NCI-H1092 (cell line): Measurements from ENCODE around the gene TRIM22.
"Not testable (repeated sequence)": the region's sequence is repeated elsewhere in the genome, so short reads cannot be mapped to it uniquely, and the experiment has no call there.

Experiments
- DNase-seq: peaks from one replicate; lab custom pipeline; 2025; lab: John Stamatoyannopoulos, UW

Gene TRIM22

GRCh38 chr11:5691238-5691963, 1.8 kb downstream of the TRIM22 start:
- DNase-seq = not testable (repeated sequence)

GRCh38 chr11:5691964-5692361, 2.4 kb downstream of the TRIM22 start:
- DNase-seq = no peak

GRCh38 chr11:5694642-5695041, 5.1 kb downstream of the TRIM22 start:
- no peak for DNase-seq

- DNase-seq = no peak
Observed at GRCh38 chr11:5695580-5695979, 6.0 kb downstream of the TRIM22 start.

- no peak for DNase-seq
Observed at GRCh38 chr11:5696210-5696609, 6.6 kb downstream of the TRIM22 start.

GRCh38 chr11:5698281-5698680, 8.7 kb downstream of the TRIM22 start:
- no peak for DNase-seq

- no peak for DNase-seq
Observed at GRCh38 chr11:5700421-5701054, 10.9 kb downstream of the TRIM22 start.

- no peak for DNase-seq
Observed at GRCh38 chr11:5701055-5701577, 11.5 kb downstream of the TRIM22 start.

GRCh38 chr11:5703741-5704536, 14.3 kb downstream of the TRIM22 start:
- DNase-seq = no peak

- DNase-seq = no peak
Observed at GRCh38 chr11:5705688-5706087, 16.1 kb downstream of the TRIM22 start.

- no peak for DNase-seq
Observed at GRCh38 chr11:5712507-5712906, 22.9 kb downstream of the TRIM22 start.

GRCh38 chr11:5713695-5714094, 24.1 kb downstream of the TRIM22 start:
- DNase-seq = no peak

- not testable (repeated sequence) for DNase-seq
Observed at GRCh38 chr11:5716518-5716917, 26.9 kb downstream of the TRIM22 start.

- no peak for DNase-seq
Observed at GRCh38 chr11:5719703-5720495, 30.3 kb downstream of the TRIM22 start.

GRCh38 chr11:5722622-5723021, 33.0 kb downstream of the TRIM22 start:
- DNase-seq = no peak

- DNase-seq = no peak
Observed at GRCh38 chr11:5726351-5726750, 36.8 kb downstream of the TRIM22 start.

GRCh38 chr11:5727691-5728090, 38.1 kb downstream of the TRIM22 start:
- no peak for DNase-seq

- no peak for DNase-seq
Observed at GRCh38 chr11:5736396-5736795, 46.8 kb downstream of the TRIM22 start, which contains the start of gene OR56B1. OR56B1 (plus strand) TSS chr11:5736448; CDS start chr11:5736517, 69 bp downstream.

- no peak for DNase-seq
Observed at GRCh38 chr11:5737091-5737490, 47.5 kb downstream of the TRIM22 start.

- no peak for DNase-seq
Observed at GRCh38 chr11:5737670-5738392, 48.2 kb downstream of the TRIM22 start.

GRCh38 chr11:5738431-5738830, 48.8 kb downstream of the TRIM22 start:
- no peak for DNase-seq
